Liver (tissue), 3 donors: ENCODE measurements around the gene CSRNP2.

ENCODE experiments used
- ATF3 ChIP-seq: IDR thresholded peaks from 2 replicates; pipeline ENCODE4 v1.6.1; 2016; ENCODE audit warnings: antibody characterized with exemption
- CTCF ChIP-seq: fragments of 150-350 bp; IDR thresholded peaks from 2 replicates; pipeline ENCODE4 v1.5.1; 2017; ENCODE audit warnings: improper control_type of control experiment, low read depth, low read length; ENCODE audit not compliant: missing input control
- EGR1 ChIP-seq, 2 donors: IDR thresholded peaks; 2 replicates each; pipeline ENCODE4 v1.6.1; 2016 to 2018; ENCODE audit warnings: antibody characterized with exemption in 2 of 2, low read depth in 2 of 2
- GABPA ChIP-seq, 2 donors: IDR thresholded peaks in 1 of 2; conservative IDR thresholded peaks in 1 of 2; 2 replicates each; pipeline ENCODE4 v1.6.1; 2016; ENCODE audit warnings: antibody characterized with exemption in 2 of 2, mild to moderate bottlenecking in 1 of 2, moderate library complexity in 1 of 2
- JUND ChIP-seq, 2 donors: IDR thresholded peaks; 2 replicates each; pipeline ENCODE4 v1.6.1; 2016; ENCODE audit warnings: antibody characterized with exemption in 2 of 2
- RAD21 ChIP-seq, 2 donors: IDR thresholded peaks; 2 replicates each; pipeline ENCODE4 v1.6.1; 2016; ENCODE audit warnings: antibody characterized with exemption in 2 of 2, mild to moderate bottlenecking in 2 of 2
- SP1 ChIP-seq: IDR thresholded peaks from 2 replicates; pipeline ENCODE4 v1.6.1; 2018; ENCODE audit warnings: antibody characterized with exemption, mild to moderate bottlenecking
- TAF1 ChIP-seq: conservative IDR thresholded peaks from 2 replicates; pipeline ENCODE4 v1.6.1; 2016; ENCODE audit warnings: antibody characterized with exemption, mild to moderate bottlenecking
- ZBTB33 ChIP-seq: IDR thresholded peaks from 2 replicates; pipeline ENCODE4 v1.6.1; 2016; ENCODE audit warnings: antibody characterized with exemption
- donor health status: healthy.
- donor health status: healthy.

- TF ChIP-seq CTCF (no peak), JUND (IDR thresholded peaks at IDR 0.05) (no peak), TAF1 (no peak), ZBTB33 (no peak), RAD21 (IDR thresholded peaks at IDR 0.05) (no peak), ATF3 (no peak), EGR1 (IDR thresholded peaks at IDR 0.05; ENCODE audit: low read depth in 2 of 2) (no peak), SP1 (no peak), GABPA (IDR thresholded peaks at IDR 0.05 in 1 of 2, conservative IDR thresholded peaks at IDR 0.05 in 1 of 2) (no peak)
These were observed 2.0 kb downstream of the CSRNP2 start for GRCh38 chr12:51081421-51081820.
